Keratinocyte (primary cell): Measurements from ENCODE around the gene SEC31A. TPM values are rescaled to one million over a fixed set of nuclear protein-coding genes. Genes with fewer than 3 reads are reported as not detected.

Experiments
- DNase-seq: peaks from one replicate; pipeline ENCODE4 v3.0.0-alpha.2; 2011; ENCODE audit warnings: low read depth, missing footprints, low spot score
- FAIRE-seq: peaks from 2 replicates; lab custom pipeline; 2011; peaks lifted over from hg19 to GRCh38; lab: Jason Lieb, UNC
- H2AFZ ChIP-seq: 2 replicates; pipeline ENCODE4 v1.6.0; 2012; ENCODE audit warnings: low read length, control low read depth, inconsistent platforms; ENCODE audit not compliant: control insufficient read depth
- H3K27ac ChIP-seq: 2 replicates; pipeline ENCODE4 v1.5.1; 2011; ENCODE audit warnings: low read length; ENCODE audit not compliant: control insufficient read depth, insufficient read depth
- H3K27me3 ChIP-seq: 3 replicates; pipeline ENCODE4 v1.6.0; 2011; ENCODE audit warnings: low read length; ENCODE audit not compliant: control insufficient read depth, insufficient read depth; ENCODE audit errors: extremely low read depth
- H3K36me3 ChIP-seq, 2 experiments: 2 replicates in 1 of 2; 3 replicates in 1 of 2; pipeline ENCODE4 v1.5.1; 2011; ENCODE audit warnings: low read length in 2 of 2, mild to moderate bottlenecking in 1 of 2; ENCODE audit not compliant: control insufficient read depth in 2 of 2, insufficient read depth in 2 of 2; ENCODE audit errors: extremely low read depth in 1 of 2
- H3K4me1 ChIP-seq: 3 replicates; pipeline ENCODE4 v1.5.1; 2011; ENCODE audit warnings: low read length; ENCODE audit not compliant: control insufficient read depth, insufficient read depth; ENCODE audit errors: extremely low read depth
- H3K4me2 ChIP-seq: 3 replicates; pipeline ENCODE4 v1.6.0; 2011; ENCODE audit warnings: low read depth, low read length; ENCODE audit not compliant: control insufficient read depth, insufficient read depth; ENCODE audit errors: extremely low read depth
- H3K4me3 ChIP-seq, 3 experiments: fragments of 200-600 bp in 1 of 3; sonication (generic) in 1 of 3; 2 replicates in 2 of 3; 3 replicates in 1 of 3; pipeline ENCODE4 v1.5.1; 2011 to 2016; ENCODE audit warnings: low read length in 3 of 3, mild to moderate bottlenecking in 3 of 3, control low read depth in 2 of 3, inconsistent platforms in 1 of 3, low read depth in 1 of 3, mixed read lengths in 1 of 3, mixed run types in 1 of 3, moderate library complexity in 1 of 3; ENCODE audit not compliant: control insufficient read depth in 2 of 3, insufficient read depth in 2 of 3; ENCODE audit errors: extremely low read depth in 1 of 3
- H3K79me2 ChIP-seq: 2 replicates; pipeline ENCODE4 v1.6.0; 2012; ENCODE audit warnings: low read length; ENCODE audit not compliant: control insufficient read depth, insufficient read depth
- H3K9ac ChIP-seq: 3 replicates; pipeline ENCODE4 v1.6.0; 2011; ENCODE audit warnings: low read length; ENCODE audit not compliant: control insufficient read depth, insufficient read depth; ENCODE audit errors: extremely low read depth
- H3K9me1 ChIP-seq: 3 replicates; pipeline ENCODE4 v1.6.0; 2011; ENCODE audit warnings: low read length; ENCODE audit not compliant: control insufficient read depth, insufficient read depth; ENCODE audit errors: extremely low read depth
- H3K9me3 ChIP-seq: 2 replicates; pipeline ENCODE4 v1.5.1; 2012; ENCODE audit warnings: low read depth, low read length; ENCODE audit not compliant: control insufficient read depth
- H4K20me1 ChIP-seq: 3 replicates; pipeline ENCODE4 v1.6.0; 2011; ENCODE audit warnings: low read length; ENCODE audit not compliant: control insufficient read depth, insufficient read depth; ENCODE audit errors: extremely low read depth
- CTCF ChIP-seq, 3 experiments: IDR thresholded peaks in 1 of 3; conservative IDR thresholded peaks in 1 of 3; optimal IDR thresholded peaks in 1 of 3; 2 replicates in 2 of 3; 3 replicates in 1 of 3; pipeline versions ENCODE3 to v1.5.1; 2011; ENCODE audit warnings: low read length in 3 of 3, mild to moderate bottlenecking in 3 of 3, moderate library complexity in 2 of 3, control low read depth in 1 of 3, inconsistent platforms in 1 of 3; ENCODE audit not compliant: insufficient read depth in 2 of 3; ENCODE audit errors: extremely low read depth in 1 of 3
- EZH2 ChIP-seq: IDR thresholded peaks from one replicate; pipeline ENCODE4 v1.6.1; 2012; ENCODE audit warnings: inconsistent platforms, mild to moderate bottlenecking, low read length, moderate library complexity
- dilution Hi-C: fragments of 300-500 bp; cut with MboI; formaldehyde crosslinking; loops from one replicate; pipeline ENCODE4 v1.7.0; 2020; ENCODE audit warnings: low sequenced_read_pairs; ENCODE audit not compliant: extremely low pct_ligation_motif_present
- polyA plus RNA-seq, 5 experiments: library from polyadenylated mRNA; depleted of rRNA in 3 of 5; stranded (reverse) in 3 of 5; stranded (forward) in 1 of 5; unstranded in 1 of 5; fragments of >200 nt; gene quantifications; 1 replicate in 1 of 5; 2 replicates in 3 of 5; 3 replicates in 1 of 5; pipeline versions ENCODE4 v1.2.1 to v1.2.3, GENCODE V29; 2011 to 2012; ENCODE audit warnings: missing spikeins in 2 of 5, low read depth in 1 of 5, low replicate concordance in 1 of 5

The SEC31A gene
- polyA plus RNA-seq, 1 donor (not counting 4 experiments of a cell fraction or from before 2014, with no cell fraction given): 192 TPM

GRCh38 chr4:82865592-82865991, 25.4 kb downstream of the SEC31A start:
- dilution Hi-C loops: no loop called here
- H3K4me3 ChIP-seq: no peak overlapping the region
- peaks cover 17% of the 10 kb centered on the region for H3K4me1 ChIP-seq
- no peaks in the 10 kb centered on the region for H3K9me3 ChIP-seq
- DNase-seq: no peak
- H3K79me2 ChIP-seq: peaks cover 12% of the 10 kb centered on the region
- peaks cover 15 to 41% of the 10 kb centered on the region in 2 experiments for H3K36me3 ChIP-seq
- H4K20me1 ChIP-seq: no peaks in the 10 kb centered on the region
- H3K4me2 ChIP-seq: no peak overlapping the region
- H3K9ac ChIP-seq: no peak overlapping the region
- no peak overlapping the region for H2AFZ ChIP-seq
- H3K9me1 ChIP-seq: peaks cover 2% of the 10 kb centered on the region
- TF ChIP-seq EZH2: no peak
- no peak for TF ChIP-seq CTCF (optimal IDR thresholded peaks at IDR 0.05 in 1 of 3, IDR thresholded peaks at IDR 0.05 in 1 of 3, conservative IDR thresholded peaks at IDR 0.05 in 1 of 3; ENCODE audit: extremely low read depth in 1 of 3, insufficient read depth in 2 of 3, low read length in 3 of 3)
- FAIRE-seq: peak; percentile 76
- peak overlapping the region; percentile 86 for H3K27ac ChIP-seq
- H3K27me3 ChIP-seq: no peaks in the 10 kb centered on the region

GRCh38 chr4:82864336-82864979, 26.5 kb downstream of the SEC31A start:
- Histone ChIP-seq H3K36me3 (peaks cover 15 to 34% of the 10 kb centered on the region in 2 experiments), H4K20me1 (no peaks in the 10 kb centered on the region), H3K4me2 (no peak overlapping the region), H3K9me3 (no peaks in the 10 kb centered on the region), H3K9me1 (peaks cover 2% of the 10 kb centered on the region), H2AFZ (no peak overlapping the region), H3K27me3 (no peaks in the 10 kb centered on the region), H3K27ac (peak overlapping the region; percentile 86), H3K4me3 (no peak overlapping the region), H3K4me1 (peaks cover 17% of the 10 kb centered on the region), H3K9ac (no peak overlapping the region), H3K79me2 (peaks cover 12% of the 10 kb centered on the region)
- no peak for TF ChIP-seq EZH2
- no peak for TF ChIP-seq CTCF (optimal IDR thresholded peaks at IDR 0.05 in 1 of 3, IDR thresholded peaks at IDR 0.05 in 1 of 3, conservative IDR thresholded peaks at IDR 0.05 in 1 of 3; ENCODE audit: extremely low read depth in 1 of 3, insufficient read depth in 2 of 3, low read length in 3 of 3)
- dilution Hi-C loops: no loop called here
- DNase-seq (no peak), FAIRE-seq (no peak)
